Natural killer cell (primary cell): ENCODE measurements around the gene ERI3. TPM values are rescaled to one million over a fixed set of nuclear protein-coding genes. Genes with fewer than 3 reads are reported as not detected.

ENCODE experiments used
- ATAC-seq, 3 donors: fragments of 150-1000 bp in 2 of 3; fragments of 200-7000 bp in 1 of 3; cut with Tn5 transposase; 1 replicate in 1 of 3; 2 replicates in 2 of 3; pipeline ENCODE4 v1.10.0; 2021; ENCODE audit warnings: mild to moderate bottlenecking in 2 of 3, moderate library complexity in 2 of 3
- DNase-seq, 2 donors: peaks; one replicate each; pipeline versions ENCODE4 v3.0.0 to v3.0.0-alpha.2; 2013 to 2021; ENCODE audit warnings: mixed read lengths in 1 of 2
- H3K27ac ChIP-seq: one replicate; pipeline ENCODE4 v1.5.1; 2013; ENCODE audit warnings: mild to moderate bottlenecking, low read length
- H3K27me3 ChIP-seq: one replicate; pipeline ENCODE4 v1.6.1; 2013; ENCODE audit warnings: low read length; ENCODE audit not compliant: control insufficient read depth, insufficient read depth
- H3K36me3 ChIP-seq: one replicate; pipeline ENCODE4 v1.6.1; 2013; ENCODE audit warnings: low read length; ENCODE audit not compliant: control insufficient read depth, insufficient read depth
- H3K4me1 ChIP-seq: one replicate; pipeline ENCODE4 v1.6.1; 2013; ENCODE audit warnings: low read length; ENCODE audit not compliant: control insufficient read depth, insufficient read depth
- H3K4me3 ChIP-seq: one replicate; pipeline ENCODE4 v1.5.1; 2013; ENCODE audit warnings: low read length
- H3K9me3 ChIP-seq: one replicate; pipeline ENCODE4 v1.6.1; 2013; ENCODE audit warnings: low read length; ENCODE audit not compliant: control insufficient read depth, insufficient read depth
- H3K27ac Mint-ChIP-seq, 2 donors: one replicate each; pipeline ENCODE4 v1.8.0; 2022; ENCODE audit warnings: mild to moderate bottlenecking in 2 of 2, mixed read lengths in 2 of 2, moderate library complexity in 1 of 2
- H3K27me3 Mint-ChIP-seq, 2 donors: one replicate each; pipeline ENCODE4 v1.8.0; 2022; ENCODE audit warnings: low read depth in 2 of 2, mixed read lengths in 2 of 2
- H3K36me3 Mint-ChIP-seq: one replicate; pipeline ENCODE4 v1.8.0; 2022; ENCODE audit warnings: mixed read lengths
- H3K4me1 Mint-ChIP-seq, 2 donors: one replicate each; pipeline ENCODE4 v1.8.0; 2022; ENCODE audit warnings: mixed read lengths in 2 of 2
- H3K4me3 Mint-ChIP-seq: one replicate; pipeline ENCODE4 v1.8.0; 2022; ENCODE audit warnings: mild to moderate bottlenecking, moderate library complexity, mixed read lengths
- H3K9me3 Mint-ChIP-seq, 2 donors: one replicate each; pipeline ENCODE4 v1.8.0; 2022; ENCODE audit warnings: mixed read lengths in 2 of 2
- WGBS: methylation state at CpG from one replicate; pipeline ENCODE4 v1.1.7; 2013; ENCODE audit warnings: missing lambda C conversion rate; ENCODE audit not compliant: insufficient coverage; 5-methylcytosine and 5-hydroxymethylcytosine counted together
- intact Hi-C: fragments of 100-400 bp; cut with micrococcal nuclease; formaldehyde crosslinking; loops from one replicate; pipeline ENCODE4 v1.14.2; 2022
- total RNA-seq, 4 donors: library from RNA; stranded (reverse); fragments of 120-200 nt in 1 of 4; gene quantifications; one replicate each; pipeline versions ENCODE4 v1.2.3 to v1.2.4, GENCODE V29; 2013 to 2022
- TF ChIP-seq, protein P1 (sequence below): fragments of 200-600 bp; IDR thresholded peaks from one replicate; pipeline ENCODE4 v1.8.0; 2022; ENCODE audit warnings: antibody characterized with exemption

Gene ERI3
- total RNA-seq, 3 donors from 2014 or later (not counting 1 experiment from before 2014, with no cell fraction given): 28.3 to 35.3 (median 30.4) TPM

DNA sequence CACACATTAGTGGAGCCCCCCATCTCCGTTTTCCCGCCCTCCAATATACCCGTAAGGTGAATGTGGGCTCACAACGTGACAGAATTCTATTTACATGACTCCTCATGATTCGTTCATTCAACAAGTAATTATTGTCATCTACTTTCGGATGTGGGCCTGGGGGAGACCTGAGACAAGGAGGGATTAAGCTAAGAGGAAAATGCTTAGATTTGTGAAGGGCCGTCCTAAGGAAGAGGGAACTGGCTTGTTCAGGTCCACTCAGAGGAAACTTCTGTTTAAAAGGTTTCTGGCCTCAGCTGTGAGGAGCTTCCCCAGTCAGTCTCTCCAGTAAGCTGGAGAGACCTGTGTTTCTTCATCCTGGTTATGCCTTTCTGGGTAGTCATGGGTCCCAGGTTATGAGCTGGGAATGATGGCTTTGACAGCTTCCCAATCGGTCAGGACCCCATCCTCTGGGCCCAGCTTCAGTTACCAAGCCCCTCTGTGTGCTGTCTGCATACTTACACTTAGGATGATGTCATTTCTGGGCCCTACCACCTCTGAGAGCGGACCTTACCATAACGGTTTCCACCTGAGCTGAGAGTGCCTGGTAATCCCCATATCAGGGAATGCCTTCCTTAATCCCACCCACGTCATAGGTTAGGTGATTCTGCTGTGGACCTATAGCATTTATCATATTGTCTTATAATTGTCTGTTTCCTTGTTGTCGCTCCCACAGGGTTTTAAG is 687 bp upstream of the ERI3 start:
- Mint-ChIP-seq H3K27ac (peak overlapping the region; percentile 87 to 88), H3K9me3 (no peaks in the 10 kb centered on the region), H3K36me3 (no peaks in the 10 kb centered on the region), H3K4me3 (peak overlapping the region; percentile 96), H3K27me3 (no peaks in the 10 kb centered on the region), H3K4me1 (peaks cover 25 to 40% of the 10 kb centered on the region in 2 donors)
- DNase-seq (no peak), ATAC-seq (no peak)
- TF ChIP-seq, protein P1, sequence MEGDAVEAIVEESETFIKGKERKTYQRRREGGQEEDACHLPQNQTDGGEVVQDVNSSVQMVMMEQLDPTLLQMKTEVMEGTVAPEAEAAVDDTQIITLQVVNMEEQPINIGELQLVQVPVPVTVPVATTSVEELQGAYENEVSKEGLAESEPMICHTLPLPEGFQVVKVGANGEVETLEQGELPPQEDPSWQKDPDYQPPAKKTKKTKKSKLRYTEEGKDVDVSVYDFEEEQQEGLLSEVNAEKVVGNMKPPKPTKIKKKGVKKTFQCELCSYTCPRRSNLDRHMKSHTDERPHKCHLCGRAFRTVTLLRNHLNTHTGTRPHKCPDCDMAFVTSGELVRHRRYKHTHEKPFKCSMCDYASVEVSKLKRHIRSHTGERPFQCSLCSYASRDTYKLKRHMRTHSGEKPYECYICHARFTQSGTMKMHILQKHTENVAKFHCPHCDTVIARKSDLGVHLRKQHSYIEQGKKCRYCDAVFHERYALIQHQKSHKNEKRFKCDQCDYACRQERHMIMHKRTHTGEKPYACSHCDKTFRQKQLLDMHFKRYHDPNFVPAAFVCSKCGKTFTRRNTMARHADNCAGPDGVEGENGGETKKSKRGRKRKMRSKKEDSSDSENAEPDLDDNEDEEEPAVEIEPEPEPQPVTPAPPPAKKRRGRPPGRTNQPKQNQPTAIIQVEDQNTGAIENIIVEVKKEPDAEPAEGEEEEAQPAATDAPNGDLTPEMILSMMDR: no peak
- H3K27ac ChIP-seq: no peak overlapping the region
- no peaks in the 10 kb centered on the region for H3K9me3 ChIP-seq
- H3K36me3 ChIP-seq: no peaks in the 10 kb centered on the region
- H3K27me3 ChIP-seq: no peaks in the 10 kb centered on the region
- WGBS: 88% methylated on average over 11 of the region's 12 CpGs
- H3K4me3 ChIP-seq: no peak overlapping the region
- peaks cover 15% of the 10 kb centered on the region for H3K4me1 ChIP-seq
- intact Hi-C loops: no loop called here

DNA sequence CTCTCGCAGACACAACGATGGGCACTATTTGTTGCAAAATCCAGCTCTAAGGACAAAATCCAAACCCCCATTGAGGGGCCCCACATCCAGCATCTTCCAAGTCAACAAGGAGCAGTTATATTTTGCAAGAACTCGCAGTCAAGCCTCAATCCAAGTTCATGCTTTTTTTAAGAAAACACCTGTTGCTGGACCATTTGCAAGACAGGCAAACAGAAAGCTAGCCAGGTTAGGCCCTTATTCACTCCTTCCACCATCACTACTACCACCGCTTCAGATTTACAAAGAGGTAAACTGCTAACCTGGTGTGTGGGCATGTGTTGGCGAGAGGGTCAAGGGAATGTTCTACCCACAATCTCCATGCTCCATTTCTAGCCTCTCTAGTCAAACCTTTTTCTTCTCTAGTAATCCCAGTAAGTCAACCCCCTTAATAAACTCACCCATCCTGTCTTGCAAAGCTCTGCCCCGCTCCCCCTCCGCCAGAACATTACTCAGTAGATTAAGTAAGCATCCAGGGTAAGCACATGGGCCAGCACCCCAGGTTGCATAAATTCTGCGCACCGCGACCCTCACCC is 703 bp downstream of the ERI3 start:
- ATAC-seq (no peak), DNase-seq (no peak)
- Histone ChIP-seq H3K4me1 (peaks cover 15% of the 10 kb centered on the region), H3K4me3 (peak overlapping the region; percentile 57), H3K27me3 (no peaks in the 10 kb centered on the region), H3K9me3 (no peaks in the 10 kb centered on the region), H3K27ac (no peak overlapping the region), H3K36me3 (no peaks in the 10 kb centered on the region)
- TF ChIP-seq, protein P1: no peak
- intact Hi-C loops: no loop called here
- Mint-ChIP-seq H3K9me3 (no peaks in the 10 kb centered on the region), H3K36me3 (no peaks in the 10 kb centered on the region), H3K27ac (peak overlapping the region; percentile 53 to 88), H3K4me1 (peaks cover 25 to 40% of the 10 kb centered on the region in 2 donors), H3K27me3 (no peaks in the 10 kb centered on the region), H3K4me3 (peak overlapping the region; percentile 75)
- 64% methylated on average over 10 of the region's 10 CpGs for whole genome bisulfite sequencing

DNA sequence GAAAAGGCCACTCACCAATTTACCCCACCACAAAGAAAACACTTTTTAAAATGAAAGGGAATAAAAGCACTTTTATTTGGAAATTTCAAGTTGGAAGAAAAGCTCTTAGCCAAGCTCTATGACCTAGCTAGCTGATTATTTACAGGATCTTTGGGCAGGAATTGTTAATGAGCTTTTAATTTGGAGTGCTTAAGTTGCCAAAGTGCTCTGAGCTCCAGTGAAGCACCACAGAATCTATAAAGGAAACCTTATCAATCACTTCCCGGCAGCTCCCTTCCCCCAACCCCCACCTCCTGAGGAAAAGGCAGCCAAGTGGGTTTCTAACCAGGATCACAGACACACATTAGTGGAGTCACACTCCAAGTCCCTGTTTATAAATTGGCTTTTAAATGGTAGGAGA is 1.5 kb downstream of the ERI3 start:
- no peaks in the 10 kb centered on the region for H3K36me3 ChIP-seq
- H3K4me1 ChIP-seq: peaks cover 15% of the 10 kb centered on the region
- H3K4me1 Mint-ChIP-seq: peaks cover 25 to 40% of the 10 kb centered on the region in 2 donors
- no peaks in the 10 kb centered on the region for H3K36me3 Mint-ChIP-seq
- H3K27ac ChIP-seq: no peak overlapping the region
- no peak overlapping the region for H3K4me3 ChIP-seq
- TF ChIP-seq, protein P1: no peak
- no peaks in the 10 kb centered on the region for H3K27me3 ChIP-seq
- DNase-seq: no peak
- H3K27ac Mint-ChIP-seq: peak overlapping the region in 1 of 2 donors; percentile 88
- H3K9me3 Mint-ChIP-seq: no peaks in the 10 kb centered on the region
- 100% methylated on average over 1 of the region's 1 CpG for WGBS
- intact Hi-C loops: no loop called here
- no peaks in the 10 kb centered on the region for H3K27me3 Mint-ChIP-seq
- H3K4me3 Mint-ChIP-seq: peak overlapping the region; percentile 75
- no peak for ATAC-seq
- H3K9me3 ChIP-seq: no peaks in the 10 kb centered on the region
